Stimulated activated CD8-positive, alpha-beta memory T cell treated with anti-CD3 and anti-CD28 coated beads, Interleukin-4, amount 100 ng/mL, for 4 hours (primary cell): ENCODE data around the gene SIPA1L3.

Experiments
- DNase-seq, 2 donors: peaks; one replicate each; pipeline ENCODE4 v3.0.0-alpha.2; 2020; ENCODE audit warnings: low read depth in 2 of 2, low spot score in 1 of 2

The SIPA1L3 gene

DNA sequence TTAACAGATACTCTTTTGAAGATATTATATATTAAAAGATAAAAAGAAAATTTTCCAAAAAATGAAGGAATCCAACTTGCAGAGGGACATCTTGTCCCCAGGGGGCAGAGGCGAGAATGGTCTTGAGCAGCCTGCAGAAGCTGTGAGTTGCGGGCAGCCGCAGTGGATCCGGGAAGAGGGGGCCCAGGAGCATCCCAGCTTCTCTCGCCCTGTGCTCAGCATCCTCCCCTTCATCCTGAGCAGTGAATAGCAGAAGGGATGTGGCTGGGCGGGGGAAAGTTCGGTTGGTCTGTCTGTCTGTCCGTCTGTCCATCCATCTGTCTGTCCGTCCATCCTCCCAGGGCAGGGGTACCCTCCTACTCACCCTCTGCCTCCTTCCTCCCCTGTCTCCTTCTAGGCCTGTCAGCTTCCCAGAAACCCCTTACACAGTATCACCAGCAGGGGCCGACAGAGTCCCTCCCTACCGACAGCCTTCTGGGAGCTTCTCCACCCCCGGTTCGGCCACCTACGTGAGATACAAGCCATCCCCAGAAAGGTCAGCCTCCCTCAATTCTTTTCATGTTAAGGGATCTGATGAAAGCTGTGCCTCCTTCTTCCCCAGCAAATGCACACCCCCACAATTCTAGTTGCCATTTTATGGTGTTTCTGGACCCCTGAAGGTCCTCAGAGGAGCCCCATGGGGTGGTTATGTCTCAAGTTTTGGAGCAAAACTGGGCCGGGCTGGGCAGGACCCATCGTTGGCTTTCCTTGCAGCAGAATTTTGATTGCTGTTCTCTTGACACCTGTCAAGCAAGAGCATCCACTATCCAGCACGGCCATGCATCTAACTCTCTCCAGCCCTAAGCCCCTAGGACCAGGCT, 235.4 kb downstream of the SIPA1L3 start:
- peak in 1 of 2 donors; percentile 4 for DNase-seq

DNA sequence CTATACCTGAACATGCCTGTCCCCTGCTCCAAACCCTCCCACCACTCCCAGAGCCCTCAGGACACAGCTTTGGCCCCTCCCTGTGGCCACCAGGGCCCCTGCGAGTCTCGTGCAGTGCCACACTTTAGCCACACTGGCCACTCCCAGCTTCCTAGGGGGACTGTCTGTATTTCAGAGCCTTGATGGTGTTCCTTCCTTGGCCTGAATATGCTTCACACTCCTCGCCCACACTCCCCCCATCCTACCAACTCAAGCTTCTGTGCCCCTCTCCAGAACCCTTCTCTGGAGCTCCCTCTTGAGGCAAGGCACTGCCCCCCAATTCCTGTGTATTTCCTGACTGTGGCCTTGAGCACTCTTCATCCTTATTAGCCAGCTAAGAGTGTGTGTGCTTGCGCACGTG, 236.8 kb downstream of the SIPA1L3 start:
- no peak for DNase-seq

DNA sequence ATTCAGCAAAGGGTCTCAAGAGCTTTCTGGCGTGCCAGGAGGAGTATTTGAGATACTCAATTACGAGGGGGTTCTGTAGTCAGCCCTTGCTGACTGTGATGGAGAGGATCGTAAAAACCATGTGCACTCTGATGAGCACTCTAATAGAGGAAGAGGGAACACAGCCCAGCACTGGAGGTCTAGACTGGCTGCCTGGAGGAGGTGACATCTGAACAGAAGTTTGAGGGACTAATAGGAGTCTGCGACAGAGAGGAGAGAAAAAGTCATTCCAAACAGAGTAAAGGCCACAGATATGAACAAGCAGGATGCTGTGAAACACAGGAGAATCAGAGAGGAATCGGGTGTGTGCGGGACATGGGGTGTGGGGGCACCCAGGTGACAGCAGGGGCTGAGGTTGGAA, 237.7 kb downstream of the SIPA1L3 start:
- no peak for DNase-seq

DNA sequence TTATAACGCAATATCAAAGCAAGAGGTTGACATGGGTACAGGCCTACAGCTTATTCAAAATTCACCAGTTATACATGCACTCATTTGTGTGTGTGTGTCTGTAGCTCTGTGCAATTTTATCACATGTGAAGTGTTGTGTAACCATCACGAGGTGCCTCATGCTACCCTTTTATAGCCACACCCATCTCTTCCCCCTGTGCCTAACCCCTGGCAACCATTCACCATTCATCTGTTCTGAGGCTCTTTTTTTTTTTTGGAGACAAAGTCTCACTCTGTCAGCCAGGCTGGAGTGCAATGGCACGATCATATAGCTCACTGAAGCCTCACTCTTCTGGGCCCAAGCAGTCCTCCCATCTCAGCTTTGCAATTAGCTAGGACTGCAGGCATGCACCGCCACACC, 238.6 kb downstream of the SIPA1L3 start:
- no peak for DNase-seq

DNA sequence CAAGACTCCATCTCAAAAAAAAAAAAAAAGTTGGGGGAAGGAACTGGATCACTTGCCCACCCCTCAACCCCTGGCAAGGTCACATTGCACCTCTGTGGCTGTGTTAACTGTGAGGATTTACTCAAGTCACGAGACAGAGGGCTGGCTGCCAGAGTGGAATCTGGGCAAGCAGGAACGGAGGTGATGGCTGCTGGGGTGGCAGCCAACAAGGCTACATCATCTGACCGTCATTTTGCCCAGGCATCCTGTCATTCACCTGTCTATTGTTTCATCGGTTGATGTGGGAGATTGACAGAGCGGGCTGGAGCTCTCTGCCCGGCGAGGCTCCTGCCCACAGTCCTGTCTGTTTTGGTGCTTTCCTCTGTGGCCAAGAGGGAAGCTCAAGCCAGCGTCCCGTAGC, 241.3 kb downstream of the SIPA1L3 start:
- DNase-seq, result no peak

DNA sequence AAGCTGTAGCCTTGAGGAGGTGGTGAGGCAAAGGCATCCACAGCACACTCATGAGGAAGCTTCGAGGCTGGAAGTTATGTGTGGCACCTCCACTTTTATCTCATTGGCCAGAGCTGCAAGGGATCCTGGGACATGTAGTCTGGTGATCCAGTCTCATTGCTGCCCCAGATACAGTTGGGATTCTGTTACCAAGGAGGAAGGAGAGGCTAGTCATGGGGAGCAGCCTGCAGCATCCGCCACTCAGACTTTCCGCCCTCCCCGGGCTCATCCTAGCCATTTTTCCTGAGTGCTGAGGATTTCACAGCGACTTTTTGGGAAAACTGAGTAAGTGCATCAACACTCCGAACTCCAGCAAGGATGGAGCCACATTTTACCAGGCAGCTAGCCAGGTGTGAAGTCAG, 242.7 kb downstream of the SIPA1L3 start:
- no peak for DNase-seq

DNA sequence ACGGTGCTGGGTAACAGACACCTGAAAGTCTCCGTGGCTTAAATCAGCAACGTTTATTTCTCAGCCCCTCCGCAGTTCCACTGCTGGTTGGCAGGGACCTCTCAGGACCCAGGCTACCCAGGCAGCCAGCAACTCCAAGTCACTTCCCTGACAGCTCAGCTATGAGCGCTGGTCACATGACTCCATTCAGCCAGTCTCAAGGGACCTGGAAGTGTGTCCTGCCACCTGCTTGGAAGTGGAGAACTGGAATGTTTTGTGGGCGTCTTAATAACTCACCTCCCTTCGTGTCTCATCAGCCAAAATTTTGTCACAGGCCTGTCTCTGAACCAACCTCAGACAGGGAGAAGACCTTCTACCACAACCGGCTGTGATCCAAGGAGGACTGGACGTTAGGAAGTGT, 244.2 kb downstream of the SIPA1L3 start:
- no peak for DNase-seq

DNA sequence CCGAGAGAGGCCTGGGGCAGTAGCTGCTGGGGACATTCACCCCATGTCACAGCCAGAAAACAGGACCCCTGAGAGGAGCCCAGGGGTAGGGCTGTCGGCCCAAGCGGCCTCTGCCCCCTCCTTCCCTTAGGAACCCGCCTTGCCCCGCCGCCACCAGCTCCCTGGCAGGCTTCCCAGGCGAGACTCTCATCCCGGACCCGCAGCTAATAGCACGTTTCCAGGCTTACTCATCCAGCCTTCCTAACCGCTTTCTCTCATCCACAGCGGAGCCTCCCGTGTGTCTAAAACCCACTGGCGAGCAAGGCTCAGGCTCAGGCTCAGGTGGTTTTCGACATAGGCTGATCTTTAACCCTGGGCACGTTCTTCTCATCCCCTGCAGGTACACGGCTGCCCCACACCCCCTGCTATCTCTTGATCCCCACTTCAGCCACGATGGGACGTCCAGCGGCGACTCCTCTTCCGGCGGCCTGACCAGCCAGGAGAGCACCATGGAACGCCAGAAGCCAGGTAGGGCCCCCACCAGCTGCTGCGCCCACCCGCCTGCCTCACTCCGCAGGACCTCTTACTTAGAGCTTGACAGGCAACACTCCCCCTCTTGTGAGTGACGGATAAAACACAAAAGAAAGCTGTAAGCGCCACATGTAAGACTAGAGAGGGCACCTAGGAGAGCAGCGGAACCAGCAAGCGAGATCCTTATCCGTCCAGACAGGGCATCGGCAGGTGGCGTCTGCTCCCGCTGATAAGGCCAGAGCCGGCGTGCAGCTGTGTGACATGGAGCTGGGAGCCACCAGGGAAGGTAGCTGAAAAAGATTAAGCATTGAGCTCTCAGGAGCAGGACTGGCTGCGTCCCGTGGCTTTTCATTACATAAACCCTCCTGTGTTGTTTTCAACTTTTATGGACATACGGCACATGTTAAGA, 245.7 kb downstream of the SIPA1L3 start:
- no peak for DNase-seq

DNA sequence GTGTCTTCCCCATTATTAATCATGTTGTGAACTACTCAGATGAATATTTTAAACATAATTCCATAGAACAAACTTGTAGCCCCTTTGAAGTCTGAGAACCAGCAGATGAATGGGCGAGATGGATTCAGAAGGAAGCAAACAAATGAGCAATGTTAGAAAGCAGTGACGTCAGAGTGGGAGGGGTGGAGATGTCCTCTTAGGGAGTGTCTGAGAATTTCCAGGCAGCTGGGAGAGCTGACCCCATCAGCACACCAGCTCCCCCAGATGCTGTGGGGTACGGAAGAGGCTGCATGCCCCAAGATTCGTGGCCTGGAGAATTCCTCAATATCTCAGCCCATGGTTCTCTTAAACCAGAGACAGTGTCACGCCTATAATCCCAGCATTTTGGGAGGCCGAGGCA, 248.4 kb downstream of the SIPA1L3 start:
- DNase-seq, result no peak

DNA sequence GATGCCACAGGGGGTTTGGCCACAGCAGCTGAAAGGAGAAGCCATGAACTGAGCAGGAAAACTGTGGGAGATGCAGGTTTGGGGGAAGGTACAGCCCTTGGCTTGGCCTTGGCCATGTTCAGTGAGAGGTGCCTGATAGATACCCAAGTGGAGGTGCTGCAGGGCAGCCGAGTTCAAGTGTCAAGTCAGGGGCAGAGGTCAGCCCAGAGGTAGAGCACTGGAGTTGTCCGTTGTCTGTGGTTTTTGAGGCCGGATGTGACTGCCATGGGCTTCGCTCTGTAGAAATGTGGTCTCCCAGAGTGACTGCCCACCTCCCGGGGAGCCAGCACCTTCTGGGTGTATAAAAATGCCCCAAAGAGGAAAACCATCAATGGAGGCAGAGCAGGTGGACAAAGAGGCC, 251.7 kb downstream of the SIPA1L3 start:
- no peak for DNase-seq

DNA sequence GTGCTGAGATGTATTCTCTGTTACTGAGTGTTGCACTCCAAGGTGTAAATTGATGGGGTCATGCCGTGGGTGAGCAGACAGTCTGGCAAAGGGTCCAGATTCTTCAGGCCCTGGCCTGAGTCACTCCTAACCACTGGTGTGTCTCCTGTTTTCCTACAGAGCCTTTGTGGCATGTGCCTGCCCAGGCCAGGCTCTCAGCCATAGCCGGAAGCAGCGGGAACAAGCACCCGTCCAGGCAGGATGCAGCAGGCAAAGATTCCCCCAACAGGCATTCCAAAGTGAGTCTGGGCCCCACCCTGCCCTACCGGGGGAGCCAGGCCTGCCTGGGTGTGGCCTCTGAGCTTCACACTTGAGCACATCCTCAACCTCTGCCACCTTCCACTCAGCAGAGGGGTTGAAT, 255.1 kb downstream of the SIPA1L3 start:
- no peak for DNase-seq

DNA sequence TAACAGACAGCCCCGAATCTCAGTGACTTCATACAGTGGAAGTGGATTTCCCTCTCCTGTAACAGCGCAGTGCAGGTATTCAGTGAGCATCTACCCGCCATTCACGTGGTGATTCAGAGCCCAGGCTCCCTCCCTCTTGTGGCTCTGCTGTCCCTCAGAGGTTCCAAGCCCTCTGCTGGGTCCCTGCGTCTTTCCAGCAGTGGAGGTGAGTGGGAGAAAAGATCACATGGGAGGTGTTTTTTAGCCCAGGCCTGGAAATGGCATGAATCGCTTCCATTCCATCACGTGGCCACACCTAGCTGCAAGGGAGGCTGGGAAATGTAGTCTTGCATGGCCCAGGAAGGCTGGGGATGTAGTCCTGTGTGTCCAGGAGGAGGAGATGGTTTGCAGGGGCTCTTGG, 255.6 kb downstream of the SIPA1L3 start:
- no peak for DNase-seq

DNA sequence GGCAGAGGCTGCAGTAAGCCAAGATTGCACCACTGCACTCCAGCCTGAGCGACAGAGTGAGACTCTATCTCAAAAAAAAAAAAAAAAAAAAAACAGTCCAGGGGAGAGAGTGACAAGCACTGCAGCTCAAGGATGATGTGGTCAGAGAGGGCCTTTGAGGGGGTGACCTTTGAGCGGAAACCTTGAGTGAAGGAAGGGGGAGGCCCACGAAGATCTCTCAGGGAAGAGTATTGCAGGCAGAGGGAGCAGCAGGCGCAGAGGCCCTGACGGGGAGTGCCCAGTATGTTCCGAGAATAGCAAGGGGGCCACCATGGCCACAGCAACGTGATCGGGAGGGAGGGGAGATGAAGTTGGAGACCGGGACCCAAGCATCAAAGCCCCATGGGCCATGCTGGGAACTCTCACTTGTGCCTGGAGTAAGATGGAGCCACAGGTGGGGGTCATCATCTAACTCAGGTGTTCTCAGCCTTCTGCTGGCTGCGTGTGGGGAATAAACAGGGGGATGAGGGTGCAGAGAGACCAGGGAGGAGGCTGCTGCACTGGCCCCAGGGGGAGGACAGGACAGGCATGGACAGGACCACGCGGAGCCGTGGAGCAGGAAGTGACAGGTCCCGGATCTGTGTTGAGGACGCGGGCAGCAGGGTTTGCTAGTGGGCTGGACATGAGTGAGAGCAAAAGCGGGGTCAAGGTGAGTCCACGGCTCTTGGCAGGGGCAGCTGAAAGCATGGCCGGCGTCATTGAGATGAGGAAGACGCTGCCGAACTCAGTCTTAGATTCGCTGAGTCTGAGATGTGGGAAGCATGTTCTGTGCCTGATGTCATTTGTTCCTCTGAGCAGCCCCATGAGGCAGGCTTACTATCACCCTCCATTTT, 256.6 kb downstream of the SIPA1L3 start:
- DNase-seq, result no peak

DNA sequence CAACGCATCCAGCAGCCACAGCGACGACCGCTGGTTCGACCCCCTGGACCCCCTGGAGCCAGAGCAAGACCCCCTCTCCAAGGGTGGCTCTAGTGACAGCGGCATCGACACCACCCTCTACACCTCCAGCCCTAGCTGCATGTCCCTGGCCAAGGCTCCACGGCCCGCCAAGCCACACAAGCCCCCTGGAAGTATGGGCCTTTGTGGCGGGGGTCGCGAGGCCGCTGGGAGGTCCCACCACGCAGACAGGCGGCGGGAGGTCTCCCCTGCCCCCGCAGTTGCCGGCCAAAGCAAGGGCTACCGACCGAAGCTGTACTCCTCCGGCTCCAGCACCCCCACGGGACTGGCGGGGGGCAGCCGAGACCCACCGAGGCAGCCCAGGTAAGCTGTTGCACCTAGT, 257.5 kb downstream of the SIPA1L3 start:
- DNase-seq, result no peak

DNA sequence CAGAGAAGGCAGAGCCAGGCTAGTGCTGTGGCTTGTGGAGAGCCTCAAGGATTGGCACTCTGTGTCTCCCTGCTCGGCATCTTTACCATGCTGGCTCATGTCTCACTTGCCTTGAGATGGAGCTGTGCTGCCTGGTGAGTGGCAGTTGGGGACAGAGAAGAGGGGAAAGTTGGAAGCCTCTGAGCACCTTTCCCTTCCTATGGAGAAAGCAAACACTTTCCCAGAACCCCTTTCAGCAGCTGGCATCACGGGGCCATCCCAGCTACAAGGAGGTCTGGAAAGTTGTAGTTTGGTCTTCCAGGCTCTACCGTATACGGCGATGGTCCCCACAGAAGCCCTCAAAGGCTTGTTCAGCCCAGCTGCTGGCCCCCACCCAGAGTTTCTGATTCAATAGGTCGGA, 258.3 kb downstream of the SIPA1L3 start:
- no peak for DNase-seq

DNA sequence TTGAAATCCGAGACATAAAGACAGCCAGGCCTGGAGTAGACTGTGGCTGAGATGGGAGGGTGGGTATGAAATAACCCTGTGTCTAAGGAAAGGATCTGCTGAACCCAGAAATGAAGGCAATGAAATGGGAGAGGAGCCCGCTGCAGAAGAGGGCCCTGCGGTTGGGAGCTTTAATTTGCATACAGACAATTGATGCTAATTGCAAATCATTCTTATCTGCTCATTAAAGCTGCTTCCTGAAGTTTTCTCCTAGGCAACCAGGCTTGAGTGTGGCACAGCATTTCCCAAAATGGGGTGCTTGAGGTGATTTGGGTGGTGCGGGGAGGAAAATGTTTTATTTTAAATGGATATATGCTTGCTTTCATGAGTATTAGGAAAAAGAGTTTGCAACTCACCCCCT, 261.6 kb downstream of the SIPA1L3 start:
- DNase-seq, result no peak

DNA sequence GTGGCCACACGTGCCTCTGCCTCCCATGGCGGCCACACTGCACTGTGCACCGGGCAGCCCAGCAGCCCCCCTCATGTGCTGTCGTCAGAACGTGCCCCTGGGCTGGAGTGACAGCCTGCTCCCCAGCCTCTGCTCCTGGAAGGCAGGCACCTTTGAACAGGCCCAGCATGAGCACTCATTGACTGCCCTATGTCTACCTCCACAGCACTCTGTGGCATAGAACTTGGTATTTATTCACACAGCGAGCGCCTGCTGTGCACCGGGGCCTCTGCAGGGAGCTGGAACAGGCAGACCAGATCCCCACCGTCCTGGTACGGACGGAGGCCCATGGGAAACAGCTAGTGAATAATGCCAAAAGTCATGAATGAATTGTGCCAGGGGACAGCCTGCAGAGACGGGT, 263.3 kb downstream of the SIPA1L3 start:
- DNase-seq, result no peak

DNA sequence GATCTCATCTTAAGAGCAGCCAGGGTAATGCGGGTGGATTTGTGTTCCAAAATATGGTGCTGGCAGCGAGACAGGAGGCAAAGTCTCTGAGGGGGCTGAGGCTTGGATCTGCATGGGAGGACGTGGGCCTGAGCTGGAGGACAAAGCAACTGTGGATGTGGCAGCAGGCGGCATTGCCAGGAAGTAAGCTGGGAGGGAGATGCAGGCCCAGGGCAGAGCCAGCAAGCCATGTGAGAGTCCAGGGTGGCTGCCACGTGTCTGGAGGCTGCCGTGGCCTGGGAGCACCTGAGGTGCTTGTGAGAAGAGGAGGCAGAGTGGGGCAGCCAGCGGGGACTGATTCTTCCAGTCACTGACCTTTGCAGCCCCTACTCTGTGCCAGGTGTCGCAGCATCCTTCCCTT, 265.0 kb downstream of the SIPA1L3 start:
- no peak for DNase-seq

DNA sequence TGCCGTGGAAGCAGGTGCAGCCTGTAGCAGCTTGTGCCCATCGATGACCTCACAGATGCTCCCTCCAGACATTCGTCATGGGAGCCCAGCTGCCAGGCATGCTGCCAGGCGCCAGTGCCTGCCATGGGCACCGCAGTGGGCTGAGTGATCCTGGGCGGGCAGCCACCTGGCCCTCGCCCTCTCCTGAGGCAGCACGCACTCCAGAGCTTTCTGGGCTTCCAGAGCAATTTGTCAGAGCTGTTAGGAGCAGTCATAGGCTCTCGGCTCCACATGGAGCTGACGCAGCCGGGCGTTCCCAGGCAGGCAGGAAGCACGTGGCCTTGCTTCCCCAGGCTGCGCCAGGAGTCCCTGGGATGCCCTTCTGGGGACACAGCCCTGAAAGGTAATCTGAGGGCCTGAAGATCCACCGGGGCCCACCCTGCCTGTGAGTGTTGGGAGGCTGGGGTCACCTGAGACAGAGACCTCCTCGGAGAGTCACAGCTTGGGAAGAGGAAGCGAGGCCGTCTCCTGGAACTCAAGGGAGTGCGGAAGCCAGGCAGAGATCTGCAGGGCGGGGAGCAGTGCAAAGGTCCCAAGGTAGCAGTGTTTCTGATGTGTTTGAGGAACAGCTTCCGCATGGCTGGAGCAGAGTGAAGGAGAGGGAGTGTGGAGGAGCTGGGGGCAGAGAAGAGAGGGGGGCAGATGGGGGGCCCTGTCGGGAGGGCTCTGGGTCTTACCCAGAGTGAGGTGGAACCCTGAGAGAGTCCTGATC, 266.5 kb downstream of the SIPA1L3 start:
- no peak for DNase-seq

DNA sequence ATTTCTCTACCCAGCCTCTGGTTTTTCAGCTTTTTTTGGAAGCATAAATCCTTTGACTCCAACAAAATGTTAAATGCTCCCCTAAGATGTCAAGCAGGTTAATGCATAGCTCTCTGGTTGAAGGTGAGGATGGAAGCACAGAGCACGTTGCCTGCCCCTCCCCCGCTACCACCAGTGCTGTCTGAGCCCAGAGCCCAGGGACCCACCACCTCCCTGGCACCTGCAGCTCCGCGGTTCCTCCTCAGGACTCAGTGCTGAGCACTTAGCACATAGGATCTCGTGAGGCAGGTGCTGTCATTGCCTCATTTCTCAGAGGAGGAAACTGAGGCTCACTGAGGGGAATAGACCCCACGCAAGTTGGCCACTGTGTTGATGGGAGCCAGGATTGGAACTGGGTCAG, 268.4 kb downstream of the SIPA1L3 start:
- no peak for DNase-seq

DNA sequence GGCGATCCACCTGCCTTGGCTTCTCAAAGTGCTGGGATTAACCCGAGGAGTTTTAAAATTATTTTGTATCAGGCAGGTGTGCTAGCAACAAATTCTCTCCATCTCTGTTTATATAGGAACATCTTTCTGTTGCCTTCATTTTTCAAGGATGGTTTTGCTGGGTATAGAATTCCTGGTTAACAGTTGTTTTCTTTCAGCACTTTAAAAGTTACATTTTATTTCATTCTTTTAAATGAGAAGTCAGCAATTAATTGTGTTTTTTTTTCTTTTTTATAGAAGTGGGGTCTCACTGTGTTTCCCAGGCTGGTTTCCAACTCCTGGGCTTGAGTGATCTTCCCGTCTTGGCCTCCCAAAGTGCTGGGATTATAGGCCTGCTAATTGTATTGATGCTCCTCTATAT, 273.1 kb downstream of the SIPA1L3 start:
- DNase-seq, result no peak
